Esophagus muscularis mucosa (tissue), 4 donors: Measurements from ENCODE around the gene ALKBH1.

Experiments
- EP300 ChIP-seq: sonication (generic); formaldehyde crosslinking; IDR thresholded peaks from one replicate; pipeline ENCODE4 v1.6.1; 2017; ENCODE audit warnings: antibody characterized with exemption
- POLR2A ChIP-seq: fragments of 450-650 bp; IDR thresholded peaks from one replicate; pipeline ENCODE4 v1.6.1; 2017; ENCODE audit warnings: antibody characterized with exemption, moderate library complexity, mild to moderate bottlenecking, low read depth
- TF ChIP-seq, protein P1 (sequence below), 3 experiments: fragments of 200-600 bp in 2 of 3; fragments of 450-650 bp in 1 of 3; sonication (generic) in 2 of 3; IDR thresholded peaks; one replicate each; pipeline ENCODE4 v1.5.1; 2017 to 2019; ENCODE audit warnings: antibody characterized with exemption in 3 of 3, mild to moderate bottlenecking in 2 of 3, moderate library complexity in 1 of 3

DNA sequence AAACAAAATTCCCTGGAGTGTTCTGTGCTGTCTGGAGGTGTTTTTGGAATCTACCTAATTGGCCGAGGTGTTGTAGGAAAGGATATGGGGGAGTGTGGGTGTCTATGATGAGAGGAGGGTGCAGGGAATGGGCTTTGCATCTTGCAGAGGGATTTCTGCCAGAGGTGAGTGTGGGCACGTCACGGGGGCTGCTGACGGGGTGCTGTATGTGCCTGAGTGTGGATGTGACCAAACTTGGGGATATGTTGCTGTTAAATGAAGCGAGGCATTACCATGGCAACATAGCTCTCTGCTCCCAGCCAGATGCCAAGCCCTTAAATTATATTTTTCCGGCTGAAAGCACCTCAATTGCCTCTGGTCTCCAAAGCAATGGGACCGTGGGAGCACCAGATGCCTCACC lies 47.1 kb downstream of the ALKBH1 start:
- TF ChIP-seq, protein P1, sequence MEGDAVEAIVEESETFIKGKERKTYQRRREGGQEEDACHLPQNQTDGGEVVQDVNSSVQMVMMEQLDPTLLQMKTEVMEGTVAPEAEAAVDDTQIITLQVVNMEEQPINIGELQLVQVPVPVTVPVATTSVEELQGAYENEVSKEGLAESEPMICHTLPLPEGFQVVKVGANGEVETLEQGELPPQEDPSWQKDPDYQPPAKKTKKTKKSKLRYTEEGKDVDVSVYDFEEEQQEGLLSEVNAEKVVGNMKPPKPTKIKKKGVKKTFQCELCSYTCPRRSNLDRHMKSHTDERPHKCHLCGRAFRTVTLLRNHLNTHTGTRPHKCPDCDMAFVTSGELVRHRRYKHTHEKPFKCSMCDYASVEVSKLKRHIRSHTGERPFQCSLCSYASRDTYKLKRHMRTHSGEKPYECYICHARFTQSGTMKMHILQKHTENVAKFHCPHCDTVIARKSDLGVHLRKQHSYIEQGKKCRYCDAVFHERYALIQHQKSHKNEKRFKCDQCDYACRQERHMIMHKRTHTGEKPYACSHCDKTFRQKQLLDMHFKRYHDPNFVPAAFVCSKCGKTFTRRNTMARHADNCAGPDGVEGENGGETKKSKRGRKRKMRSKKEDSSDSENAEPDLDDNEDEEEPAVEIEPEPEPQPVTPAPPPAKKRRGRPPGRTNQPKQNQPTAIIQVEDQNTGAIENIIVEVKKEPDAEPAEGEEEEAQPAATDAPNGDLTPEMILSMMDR (IDR thresholded peaks at IDR 0.05) = no peak
- no peak for TF ChIP-seq EP300
- no peak for TF ChIP-seq POLR2A
